ENCODE data around the gene PLEKHH2.
"Not testable (repeated sequence)": the region's sequence is repeated elsewhere in the genome, so short reads cannot be mapped to it uniquely, and the experiment has no call there.

Gene PLEKHH2

DNA sequence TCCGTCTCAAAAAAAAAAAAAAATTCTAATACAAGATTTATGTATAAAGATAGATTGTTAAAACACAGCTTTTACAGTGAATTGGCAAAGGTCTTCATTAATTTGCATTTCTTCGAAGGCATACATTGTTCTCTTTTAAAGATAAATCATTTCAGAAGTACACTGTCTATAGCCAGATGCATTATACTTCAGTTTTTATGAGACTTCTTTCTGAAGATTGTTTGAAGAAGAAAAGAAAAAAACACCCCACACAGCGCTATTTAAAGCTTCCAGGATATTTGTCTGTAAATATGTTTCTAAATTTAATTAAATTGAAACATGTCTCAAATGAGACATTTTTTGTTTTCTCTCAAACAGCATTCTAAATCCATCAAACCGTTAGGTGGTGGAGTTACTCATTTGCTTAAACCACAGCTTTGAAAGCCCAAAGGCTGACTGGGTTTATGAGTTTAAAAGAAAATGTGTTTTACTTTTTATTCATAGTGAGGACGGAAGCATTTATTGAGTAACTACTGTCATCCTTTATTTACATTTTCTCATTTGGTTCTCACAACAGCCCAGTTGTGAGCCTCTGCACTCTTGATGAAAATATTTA, 81.6 kb downstream of the PLEKHH2 start:
- H3K4me3 ChIP-seq (ENCODE audit: low read depth, low read length), result no peak overlapping the region
- H3K36me3 ChIP-seq (ENCODE audit: control insufficient read depth, insufficient read depth, low read length), result no peaks in the 10 kb centered on the region
- peaks cover 15% of the 10 kb centered on the region for H3K4me1 ChIP-seq (ENCODE audit: control insufficient read depth, insufficient read depth, low read length)
- no peaks in the 10 kb centered on the region for H3K9me3 ChIP-seq (ENCODE audit: control insufficient read depth, insufficient read depth, low read depth, low read length)
- H3K9ac ChIP-seq (ENCODE audit: low read length), result no peak overlapping the region
- no peak overlapping the region for H3K27ac ChIP-seq (ENCODE audit: low read depth, low read length)
- no peaks in the 10 kb centered on the region for H3K27me3 ChIP-seq (ENCODE audit: control insufficient read depth, insufficient read depth, low read length)

DNA sequence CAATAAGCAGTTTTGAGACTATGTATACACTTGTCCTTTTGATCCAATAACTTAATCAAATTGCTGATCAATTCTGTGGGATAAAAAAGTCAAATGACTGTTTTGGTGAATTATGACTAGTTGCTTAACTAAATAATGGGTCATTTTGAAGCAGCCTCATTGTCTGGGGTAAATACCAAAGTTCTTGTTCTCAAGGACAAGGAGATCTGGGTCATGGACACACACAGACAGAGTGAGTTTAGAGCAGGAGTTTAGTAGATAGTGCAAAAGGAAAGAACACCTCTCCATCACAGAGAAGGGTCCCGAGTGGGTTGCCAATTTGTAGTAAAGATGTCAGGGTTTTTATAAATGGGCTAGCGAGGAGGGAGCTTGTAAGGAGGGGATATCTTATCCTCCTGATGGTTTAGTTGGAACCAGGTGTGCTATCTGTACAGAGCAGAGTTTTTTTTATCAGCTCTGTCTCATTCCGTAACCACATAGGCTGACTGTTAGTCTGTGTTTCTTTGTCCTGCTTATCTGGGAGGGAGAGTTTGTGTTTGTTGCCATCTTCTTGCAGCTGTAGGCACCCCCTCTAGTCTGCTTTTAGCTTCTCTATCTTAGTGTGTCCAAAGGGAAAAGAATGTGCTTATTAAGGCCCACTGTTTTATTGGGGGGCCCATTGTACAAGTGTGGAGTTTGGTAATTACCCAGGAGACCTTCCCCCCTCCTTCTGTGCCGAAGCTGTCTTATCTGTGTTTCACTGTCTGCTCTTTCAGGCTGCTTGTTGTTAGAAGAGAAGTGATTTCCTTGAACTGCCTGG, 87.9 kb downstream of the PLEKHH2 start:
- H3K36me3 ChIP-seq (ENCODE audit: control insufficient read depth, insufficient read depth, low read length), result no peaks in the 10 kb centered on the region
- H3K27ac ChIP-seq (ENCODE audit: low read depth, low read length), result no peak overlapping the region
- H3K9me3 ChIP-seq (ENCODE audit: control insufficient read depth, insufficient read depth, low read depth, low read length), result no peaks in the 10 kb centered on the region
- H3K27me3 ChIP-seq (ENCODE audit: control insufficient read depth, insufficient read depth, low read length), result no peaks in the 10 kb centered on the region
- no peak overlapping the region for H3K4me3 ChIP-seq (ENCODE audit: low read depth, low read length)
- H3K9ac ChIP-seq (ENCODE audit: low read length), result no peak overlapping the region
- peaks cover 13% of the 10 kb centered on the region for H3K4me1 ChIP-seq (ENCODE audit: control insufficient read depth, insufficient read depth, low read length)

GRCh38 chr2:43725711-43726246, 88.7 kb downstream of the PLEKHH2 start:
- Histone ChIP-seq H3K4me3 (ENCODE audit: low read depth, low read length) (no peak overlapping the region), H3K27ac (ENCODE audit: low read depth, low read length) (no peak overlapping the region), H3K27me3 (ENCODE audit: control insufficient read depth, insufficient read depth, low read length) (no peaks in the 10 kb centered on the region), H3K4me1 (ENCODE audit: control insufficient read depth, insufficient read depth, low read length) (peaks cover 13% of the 10 kb centered on the region), H3K36me3 (ENCODE audit: control insufficient read depth, insufficient read depth, low read length) (no peaks in the 10 kb centered on the region), H3K9ac (ENCODE audit: low read length) (no peak overlapping the region), H3K9me3 (ENCODE audit: control insufficient read depth, insufficient read depth, low read depth, low read length) (no peaks in the 10 kb centered on the region)

DNA sequence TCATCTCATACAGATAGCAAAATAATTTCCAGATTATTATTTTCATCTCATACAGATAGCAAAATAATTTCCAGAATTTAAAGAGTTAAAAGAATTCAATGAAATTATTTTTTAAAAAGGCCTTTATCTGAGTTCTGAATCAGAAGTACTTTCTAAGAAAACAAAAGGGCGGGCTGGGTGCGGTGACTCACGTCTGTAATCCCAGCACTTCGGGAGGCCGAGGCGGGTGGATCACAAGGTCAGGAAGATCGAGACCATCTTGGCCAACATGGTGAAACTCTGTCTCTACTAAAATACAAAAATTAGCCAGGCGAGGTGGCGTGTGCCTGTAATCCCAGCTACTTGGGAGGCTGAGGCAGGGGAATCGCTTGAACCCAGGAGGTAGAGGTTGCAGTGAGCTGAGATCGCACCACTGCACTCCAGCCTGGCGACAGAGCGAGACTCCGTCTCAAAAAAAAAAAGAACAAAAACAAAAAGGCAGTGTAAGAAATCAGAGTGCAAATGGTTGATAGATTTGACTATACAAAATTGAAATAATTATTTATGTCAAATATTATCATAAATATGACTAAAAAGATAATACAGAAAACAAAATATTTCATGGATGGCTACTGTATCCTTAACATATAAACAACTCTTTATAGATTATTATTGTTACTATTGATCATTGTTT, 90.0 kb downstream of the PLEKHH2 start:
- H3K9me3 ChIP-seq (ENCODE audit: control insufficient read depth, insufficient read depth, low read depth, low read length); H3K36me3 ChIP-seq (ENCODE audit: control insufficient read depth, insufficient read depth, low read length); H3K4me3 ChIP-seq (ENCODE audit: low read depth, low read length); H3K9ac ChIP-seq (ENCODE audit: low read length); H3K27ac ChIP-seq (ENCODE audit: low read depth, low read length); H3K27me3 ChIP-seq (ENCODE audit: control insufficient read depth, insufficient read depth, low read length): not testable (repeated sequence)
- peaks cover 13% of the 10 kb centered on the region for H3K4me1 ChIP-seq (ENCODE audit: control insufficient read depth, insufficient read depth, low read length)

- Histone ChIP-seq H3K4me1 (ENCODE audit: control insufficient read depth, insufficient read depth, low read length) (peaks cover 13% of the 10 kb centered on the region), H3K4me3 (ENCODE audit: low read depth, low read length) (no peak overlapping the region), H3K9me3 (ENCODE audit: control insufficient read depth, insufficient read depth, low read depth, low read length) (no peaks in the 10 kb centered on the region), H3K36me3 (ENCODE audit: control insufficient read depth, insufficient read depth, low read length) (no peaks in the 10 kb centered on the region), H3K27me3 (ENCODE audit: control insufficient read depth, insufficient read depth, low read length) (no peaks in the 10 kb centered on the region), H3K27ac (ENCODE audit: low read depth, low read length) (no peak overlapping the region), H3K9ac (ENCODE audit: low read length) (no peak overlapping the region)
Measured at GRCh38 chr2:43727634-43728014, 90.6 kb downstream of the PLEKHH2 start.

DNA sequence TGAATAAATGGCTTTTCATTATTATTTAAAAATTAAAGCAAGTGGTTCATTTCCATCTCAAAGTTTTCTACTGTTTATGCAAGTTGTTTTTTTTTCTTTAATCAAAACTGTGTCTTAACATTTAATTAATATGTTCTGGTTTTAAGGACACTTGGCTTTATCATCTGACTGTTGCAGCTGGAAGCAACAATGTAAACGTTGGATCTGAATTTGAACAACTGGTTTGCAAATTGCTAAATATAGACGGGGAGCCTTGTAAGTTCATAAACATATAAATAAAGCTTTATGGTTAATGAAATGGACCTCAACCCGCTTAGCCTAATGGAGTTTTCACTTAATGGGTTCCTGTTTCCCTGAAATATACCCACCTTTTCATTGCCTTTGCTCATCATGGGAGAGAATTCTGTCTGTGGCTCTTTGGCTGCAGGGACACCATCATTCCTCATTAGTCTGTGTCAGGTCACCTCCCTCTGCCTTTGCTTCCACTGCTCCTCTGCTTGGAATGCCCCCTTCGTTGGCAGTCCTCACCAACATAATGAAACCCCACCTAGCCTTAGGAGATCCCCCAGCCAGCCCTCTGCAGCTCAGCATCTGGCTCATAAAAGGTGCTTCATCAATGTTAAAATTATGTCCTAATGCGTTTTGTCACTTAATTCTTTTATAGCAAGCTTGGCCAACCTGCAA, 92.6 kb downstream of the PLEKHH2 start:
- no peak overlapping the region for H3K4me3 ChIP-seq (ENCODE audit: low read depth, low read length)
- no peak overlapping the region for H3K27ac ChIP-seq (ENCODE audit: low read depth, low read length)
- no peaks in the 10 kb centered on the region for H3K9me3 ChIP-seq (ENCODE audit: control insufficient read depth, insufficient read depth, low read depth, low read length)
- H3K36me3 ChIP-seq (ENCODE audit: control insufficient read depth, insufficient read depth, low read length), result no peaks in the 10 kb centered on the region
- H3K27me3 ChIP-seq (ENCODE audit: control insufficient read depth, insufficient read depth, low read length), result no peaks in the 10 kb centered on the region
- peaks cover 13% of the 10 kb centered on the region for H3K4me1 ChIP-seq (ENCODE audit: control insufficient read depth, insufficient read depth, low read length)
- no peak overlapping the region for H3K9ac ChIP-seq (ENCODE audit: low read length)

DNA sequence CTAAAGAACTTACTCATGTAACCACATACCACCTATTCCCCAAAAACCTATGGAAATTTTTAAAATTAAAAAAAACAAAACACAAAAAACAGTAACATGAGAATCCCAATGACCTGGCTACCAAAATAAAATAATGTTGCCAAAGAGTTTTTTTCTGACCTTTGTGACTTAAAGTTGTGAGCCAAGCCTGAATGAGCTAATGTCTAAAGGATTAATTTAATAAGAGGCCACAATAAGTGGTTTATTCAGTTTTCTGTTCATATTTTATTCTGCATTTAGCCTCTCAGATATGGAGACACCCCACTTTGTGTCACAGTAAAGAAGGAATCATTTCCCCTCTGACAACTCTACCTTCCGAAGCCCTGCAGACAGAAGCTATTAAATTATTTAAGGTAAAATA, 94.2 kb downstream of the PLEKHH2 start:
- H3K9ac ChIP-seq (ENCODE audit: low read length), result no peak overlapping the region
- no peaks in the 10 kb centered on the region for H3K27me3 ChIP-seq (ENCODE audit: control insufficient read depth, insufficient read depth, low read length)
- H3K36me3 ChIP-seq (ENCODE audit: control insufficient read depth, insufficient read depth, low read length), result no peaks in the 10 kb centered on the region
- no peak overlapping the region for H3K4me3 ChIP-seq (ENCODE audit: low read depth, low read length)
- H3K27ac ChIP-seq (ENCODE audit: low read depth, low read length), result no peak overlapping the region
- peaks cover 9% of the 10 kb centered on the region for H3K4me1 ChIP-seq (ENCODE audit: control insufficient read depth, insufficient read depth, low read length)
- H3K9me3 ChIP-seq (ENCODE audit: control insufficient read depth, insufficient read depth, low read depth, low read length), result no peaks in the 10 kb centered on the region

DNA sequence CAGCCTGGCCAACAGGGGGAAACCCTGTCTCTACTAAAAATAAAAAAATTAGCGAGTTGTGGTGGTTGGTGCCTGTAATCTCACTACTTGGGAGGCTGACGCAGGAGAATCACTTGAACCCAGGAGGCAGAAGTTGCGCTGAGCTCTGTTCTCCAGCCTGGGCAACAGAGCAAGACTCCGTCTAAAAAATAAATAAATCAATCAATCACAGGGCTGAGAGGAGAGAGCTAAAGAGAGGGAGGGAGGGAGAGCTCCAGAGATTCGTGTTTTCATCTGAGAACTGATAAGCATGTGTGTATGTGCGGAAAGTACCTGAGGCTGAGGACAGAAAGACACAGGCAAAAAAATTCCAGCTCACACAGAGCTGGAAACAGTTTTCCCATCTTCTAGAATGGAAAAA, 99.6 kb downstream of the PLEKHH2 start:
- H3K4me1 ChIP-seq (ENCODE audit: control insufficient read depth, insufficient read depth, low read length), result peaks cover 10% of the 10 kb centered on the region; the same call in 1 of the 2 replicates
- no peak overlapping the region for H3K27ac ChIP-seq (ENCODE audit: low read depth, low read length)
- no peak overlapping the region for H3K4me3 ChIP-seq (ENCODE audit: low read depth, low read length)
- H3K36me3 ChIP-seq (ENCODE audit: control insufficient read depth, insufficient read depth, low read length), result no peaks in the 10 kb centered on the region
- H3K27me3 ChIP-seq (ENCODE audit: control insufficient read depth, insufficient read depth, low read length), result no peaks in the 10 kb centered on the region
- no peak overlapping the region for H3K9ac ChIP-seq (ENCODE audit: low read length)
- H3K9me3 ChIP-seq (ENCODE audit: control insufficient read depth, insufficient read depth, low read depth, low read length), result no peaks in the 10 kb centered on the region

DNA sequence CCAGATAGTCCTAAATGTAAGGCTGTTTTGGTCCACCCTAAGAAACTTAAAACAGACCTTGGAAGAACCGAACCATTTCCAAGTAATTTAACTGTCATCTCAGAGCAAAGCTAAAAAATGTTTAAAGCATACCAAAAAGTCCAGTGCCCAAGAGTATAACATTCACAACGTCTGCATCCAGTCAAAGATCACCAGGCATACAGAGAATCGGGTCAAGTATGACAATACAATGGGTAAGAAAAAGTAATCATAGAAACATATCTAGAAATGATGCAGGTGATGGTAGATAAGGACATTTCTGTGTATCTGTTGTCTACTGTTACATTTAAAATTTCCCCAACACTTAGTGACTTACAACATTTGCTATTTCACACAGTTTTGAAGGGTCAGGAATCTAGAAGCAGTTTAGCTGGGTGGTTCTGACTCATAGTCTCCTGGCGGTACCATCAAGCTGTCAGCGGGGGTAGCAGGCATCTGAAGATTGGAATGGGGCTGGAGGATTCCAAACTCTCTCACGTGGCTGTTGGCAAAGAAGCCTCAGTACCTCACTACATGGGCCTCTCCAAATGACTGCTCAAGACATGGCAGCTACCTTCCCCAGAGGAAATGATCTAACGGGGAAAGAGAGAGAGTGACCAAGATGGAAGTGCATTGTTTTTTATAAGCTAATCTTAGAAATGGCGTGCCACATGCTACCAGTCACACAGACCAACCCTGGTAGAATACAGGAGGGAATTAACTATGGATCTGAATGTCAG, 100.2 kb downstream of the PLEKHH2 start:
- Histone ChIP-seq H3K36me3 (ENCODE audit: control insufficient read depth, insufficient read depth, low read length) (no peaks in the 10 kb centered on the region), H3K27ac (ENCODE audit: low read depth, low read length) (no peak overlapping the region), H3K4me3 (ENCODE audit: low read depth, low read length) (no peak overlapping the region)

DNA sequence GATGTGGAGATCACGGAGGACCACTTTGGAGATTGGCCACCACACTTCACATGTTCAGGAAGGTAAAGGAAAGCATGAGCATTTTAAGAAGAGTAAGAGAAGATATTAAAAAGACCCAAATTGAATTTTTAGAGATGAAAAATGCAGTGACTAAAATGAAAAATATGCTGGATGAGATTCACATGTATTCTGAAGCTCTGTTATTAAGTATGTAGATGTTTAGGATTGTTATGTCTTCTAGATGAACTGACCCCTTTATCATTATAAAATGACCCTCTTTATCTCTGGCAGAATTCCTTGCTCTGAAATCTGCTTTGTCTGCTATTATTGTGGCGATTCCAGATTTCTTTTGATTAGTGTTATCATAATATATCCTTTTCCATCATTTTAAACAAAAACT, 100.8 kb downstream of the PLEKHH2 start:
- Histone ChIP-seq H3K27ac (ENCODE audit: low read depth, low read length) (no peak overlapping the region), H3K27me3 (ENCODE audit: control insufficient read depth, insufficient read depth, low read length) (no peaks in the 10 kb centered on the region), H3K4me3 (ENCODE audit: low read depth, low read length) (no peak overlapping the region), H3K4me1 (ENCODE audit: control insufficient read depth, insufficient read depth, low read length) (peaks cover 10% of the 10 kb centered on the region; the same call in 1 of the 2 replicates), H3K36me3 (ENCODE audit: control insufficient read depth, insufficient read depth, low read length) (no peaks in the 10 kb centered on the region), H3K9ac (ENCODE audit: low read length) (no peak overlapping the region), H3K9me3 (ENCODE audit: control insufficient read depth, insufficient read depth, low read depth, low read length) (no peaks in the 10 kb centered on the region)

More for the DNA sequence above, 100.2 kb downstream of the PLEKHH2 start:
- Histone ChIP-seq H3K27me3 (ENCODE audit: control insufficient read depth, insufficient read depth, low read length) (no peaks in the 10 kb centered on the region), H3K4me1 (ENCODE audit: control insufficient read depth, insufficient read depth, low read length) (peaks cover 10% of the 10 kb centered on the region; the same call in 1 of the 2 replicates), H3K9ac (ENCODE audit: low read length) (no peak overlapping the region), H3K9me3 (ENCODE audit: control insufficient read depth, insufficient read depth, low read depth, low read length) (no peaks in the 10 kb centered on the region)

Measured in HUES6 (cell line).